HL-60 (cell line): ENCODE data around the gene MYOC.

Source experiments
- DNase-seq, 2 experiments: peaks; one replicate each; pipeline ENCODE4 v3.0.0-alpha.2; 2010 to 2020; ENCODE audit warnings: low read depth in 1 of 2, low spot score in 1 of 2
- H3K27ac ChIP-seq: fragments of 250-450 bp; sonication (Bioruptor Pico); replicated peaks from 2 replicates; pipeline ENCODE4 v1.5.1; 2020; ENCODE audit warnings: mild to moderate bottlenecking, moderate library complexity
- H3K27me3 ChIP-seq: fragments of 250-450 bp; sonication (Bioruptor Pico); 2 replicates; pipeline ENCODE4 v1.5.1; 2021; ENCODE audit warnings: mild to moderate bottlenecking, moderate library complexity; ENCODE audit not compliant: insufficient read depth, poor library complexity, severe bottlenecking
- H3K4me3 ChIP-seq: replicated peaks from 2 replicates; pipeline ENCODE4 v1.5.1; 2011; ENCODE audit warnings: mild to moderate bottlenecking, control low read depth, low read length; ENCODE audit not compliant: insufficient read depth
- CTCF ChIP-seq: IDR thresholded peaks from one replicate; pipeline ENCODE4 v1.5.1; 2011; ENCODE audit warnings: low read length, control low read depth, inconsistent platforms; ENCODE audit not compliant: insufficient read depth
- GABPA ChIP-seq: IDR thresholded peaks from 2 replicates; pipeline ENCODE4 v1.6.1; 2012; ENCODE audit warnings: low read depth
- POLR2AphosphoS5 ChIP-seq: IDR thresholded peaks from 2 replicates; pipeline ENCODE4 v1.6.1; 2012; ENCODE audit warnings: low read depth
- REST ChIP-seq: IDR thresholded peaks from 2 replicates; pipeline ENCODE4 v1.6.1; 2012; ENCODE audit warnings: low read depth; ENCODE audit not compliant: insufficient replicate concordance
- SPI1 ChIP-seq: IDR thresholded peaks from 2 replicates; pipeline ENCODE4 v1.6.1; 2012; ENCODE audit warnings: low read depth, mild to moderate bottlenecking, borderline replicate concordance

MYOC gene

GRCh38 chr1:171654201-171654941 is 1.9 kb upstream of the MYOC start:
- no peak for DNase-seq
- peaks cover 9% of the 10 kb centered on the region for H3K27me3 ChIP-seq
- no peak overlapping the region for H3K4me3 ChIP-seq
- TF ChIP-seq CTCF = no peak
- TF ChIP-seq GABPA = no peak
- no peak for TF ChIP-seq POLR2AphosphoS5
- TF ChIP-seq SPI1 = no peak
- no peak for TF ChIP-seq REST
- no peak overlapping the region for H3K27ac ChIP-seq

- Histone ChIP-seq H3K27ac (no peak overlapping the region), H3K4me3 (no peak overlapping the region), H3K27me3 (peaks cover 9% of the 10 kb centered on the region)
- DNase-seq = no peak
- no peak for TF ChIP-seq SPI1
- TF ChIP-seq POLR2AphosphoS5 = no peak
- no peak for TF ChIP-seq GABPA
- TF ChIP-seq REST = no peak
- TF ChIP-seq CTCF = no peak
These were observed 1.3 kb upstream of the MYOC start for GRCh38 chr1:171653796-171654195.

- H3K27me3 ChIP-seq = no peaks in the 10 kb centered on the region
- TF ChIP-seq CTCF = no peak
- no peak for TF ChIP-seq GABPA
- no peak for TF ChIP-seq SPI1
- no peak for TF ChIP-seq POLR2AphosphoS5
- TF ChIP-seq REST = no peak
- no peak overlapping the region for H3K4me3 ChIP-seq
- DNase-seq = no peak
- H3K27ac ChIP-seq = no peak overlapping the region
These were observed 6.3 kb downstream of the MYOC start for GRCh38 chr1:171646249-171646560.
